H1 (cell line): ENCODE measurements around the gene ADAMTS3. TPM values are rescaled to one million over a fixed set of nuclear protein-coding genes. Genes with fewer than 3 reads are reported as not detected.

Source experiments
- CTCF ChIA-PET: fragments of 300-600 bp; sonication (Branson Sonifier 250); formaldehyde crosslinking; loops from one replicate; lab custom pipeline; 2021; ENCODE audit not compliant: partially characterized antibody; lab: Charles Lee
- POLR2A ChIA-PET: fragments of 300-600 bp; sonication (Branson Sonifier 250); formaldehyde crosslinking; loops from one replicate; lab custom pipeline; 2021; ENCODE audit warnings: inconsistent platforms; ENCODE audit not compliant: partially characterized antibody; lab: Charles Lee
- DNase-seq, 2 experiments: peaks; one replicate each; pipeline versions ENCODE4 v3.0.0 to v3.0.0-alpha.2; 2010 to 2022; ENCODE audit warnings: low spot score in 2 of 2, low read depth in 1 of 2, mixed read lengths in 1 of 2
- FAIRE-seq: peaks from 2 replicates; lab custom pipeline; 2011; peaks lifted over from hg19 to GRCh38; lab: Jason Lieb, UNC
- H2AFZ ChIP-seq: 2 replicates; pipeline ENCODE4 v1.8.1; 2012; ENCODE audit warnings: low read length, inconsistent platforms
- H2AK5ac ChIP-seq: 2 replicates; pipeline ENCODE4 v1.6.1; 2013; ENCODE audit warnings: low read depth, low read length
- H2BK120ac ChIP-seq: replicated peaks from 2 replicates; pipeline ENCODE3; 2013; ENCODE audit warnings: low read depth, low read length, inconsistent platforms
- H2BK12ac ChIP-seq: 2 replicates; pipeline ENCODE4 v1.6.1; 2013; ENCODE audit warnings: low read depth, low read length
- H2BK15ac ChIP-seq: 2 replicates; pipeline ENCODE4 v1.6.1; 2013; ENCODE audit warnings: low read length
- H2BK20ac ChIP-seq: 2 replicates; pipeline ENCODE4 v1.6.1; 2013; ENCODE audit warnings: low read length
- H2BK5ac ChIP-seq: 2 replicates; pipeline ENCODE4 v1.6.1; 2013; ENCODE audit warnings: low read depth, low read length
- H3K14ac ChIP-seq: 2 replicates; pipeline ENCODE4 v1.6.1; 2013; ENCODE audit warnings: inconsistent platforms; ENCODE audit not compliant: insufficient read length
- H3K18ac ChIP-seq: 2 replicates; pipeline ENCODE4 v1.6.1; 2013; ENCODE audit warnings: low read length; ENCODE audit errors: extremely low read depth
- H3K23ac ChIP-seq: 2 replicates; pipeline ENCODE4 v1.6.1; 2013; ENCODE audit warnings: inconsistent platforms; ENCODE audit not compliant: insufficient read length
- H3K23me2 ChIP-seq: 2 replicates; pipeline ENCODE4 v1.6.1; 2013; ENCODE audit warnings: low read depth, low read length
- H3K27ac ChIP-seq: 2 replicates; pipeline ENCODE4 v1.6.1; 2011; ENCODE audit warnings: low read depth, low read length, inconsistent platforms
- H3K27me3 ChIP-seq, 4 experiments: replicated peaks in 1 of 4; 1 replicate in 1 of 4; 2 replicates in 3 of 4; pipeline versions ENCODE4 v1.6.1 to v1.8.1; 2011 to 2013; ENCODE audit warnings: low read length in 3 of 4, mild to moderate bottlenecking in 3 of 4, inconsistent platforms in 2 of 4, mixed read lengths in 2 of 4, moderate library complexity in 1 of 4; ENCODE audit not compliant: control insufficient read depth in 3 of 4, insufficient read depth in 3 of 4; ENCODE audit errors: extremely low read depth in 1 of 4
- H3K36me3 ChIP-seq, 4 experiments: 2 replicates each; pipeline versions ENCODE4 v1.6.1 to v1.8.1; 2011 to 2013; ENCODE audit warnings: mild to moderate bottlenecking in 4 of 4, low read length in 3 of 4, moderate library complexity in 2 of 4, control low read depth in 1 of 4, inconsistent platforms in 1 of 4; ENCODE audit not compliant: insufficient read depth in 4 of 4, control insufficient read depth in 2 of 4
- H3K4ac ChIP-seq: replicated peaks from 2 replicates; pipeline ENCODE3; 2013; ENCODE audit warnings: low read length, low read depth, mixed read lengths, inconsistent platforms; ENCODE audit not compliant: insufficient read length
- H3K4me1 ChIP-seq, 4 experiments: replicated peaks in 1 of 4; 1 replicate in 1 of 4; 2 replicates in 3 of 4; pipeline versions ENCODE4 v1.6.1 to v1.8.1; 2011 to 2013; ENCODE audit warnings: low read length in 3 of 4, inconsistent platforms in 2 of 4, mixed read lengths in 1 of 4; ENCODE audit not compliant: insufficient read depth in 4 of 4, control insufficient read depth in 3 of 4
- H3K4me2 ChIP-seq, 2 experiments: 2 replicates each; pipeline versions ENCODE4 v1.6.1 to v1.8.1; 2011 to 2013; ENCODE audit warnings: low read depth in 2 of 2, low read length in 2 of 2, control low read depth in 1 of 2, inconsistent platforms in 1 of 2, mild to moderate bottlenecking in 1 of 2; ENCODE audit not compliant: insufficient read depth in 1 of 2
- H3K4me3 ChIP-seq, 4 experiments: fragments of 200-600, 300-600 bp in 1 of 4; sonication (generic), shearing (Covaris generic), sonication (Bioruptor Twin) in 1 of 4; 2 replicates each; pipeline versions ENCODE4 v1.5.1 to v1.8.1; 2011 to 2016; ENCODE audit warnings: low read length in 4 of 4, low read depth in 3 of 4, control low read depth in 2 of 4, inconsistent platforms in 2 of 4, mild to moderate bottlenecking in 2 of 4, mixed read lengths in 1 of 4, moderate library complexity in 1 of 4; ENCODE audit not compliant: insufficient read depth in 2 of 4; ENCODE audit errors: extremely low read depth in 1 of 4
- H3K56ac ChIP-seq: replicated peaks from 2 replicates; pipeline ENCODE3; 2013; ENCODE audit warnings: low read depth, mild to moderate bottlenecking, mixed read lengths, low read length, inconsistent platforms; ENCODE audit not compliant: insufficient read length
- H3K79me1 ChIP-seq: 2 replicates; pipeline ENCODE4 v1.6.1; 2013; ENCODE audit warnings: low read depth, low read length, control low read depth
- H3K79me2 ChIP-seq, 2 experiments: 2 replicates each; pipeline versions ENCODE4 v1.6.1 to v1.8.1; 2012 to 2013; ENCODE audit warnings: low read length in 2 of 2, mild to moderate bottlenecking in 2 of 2, inconsistent platforms in 1 of 2; ENCODE audit not compliant: insufficient read depth in 2 of 2, control insufficient read depth in 1 of 2
- H3K9ac ChIP-seq, 4 experiments: replicated peaks in 1 of 4; 1 replicate in 1 of 4; 2 replicates in 3 of 4; pipeline versions ENCODE4 v1.6.1 to v1.8.1; 2011 to 2013; ENCODE audit warnings: low read depth in 3 of 4, low read length in 3 of 4, control low read depth in 2 of 4, mild to moderate bottlenecking in 2 of 4, moderate library complexity in 2 of 4, inconsistent platforms in 1 of 4; ENCODE audit errors: extremely low read depth in 1 of 4
- H3K9me3 ChIP-seq, 2 experiments: 2 replicates each; pipeline versions ENCODE4 v1.6.1 to v1.8.1; 2012 to 2013; ENCODE audit warnings: mild to moderate bottlenecking in 2 of 2, moderate library complexity in 2 of 2, control low read depth in 1 of 2, inconsistent platforms in 1 of 2, low read depth in 1 of 2, low read length in 1 of 2, mixed read lengths in 1 of 2; ENCODE audit not compliant: insufficient read depth in 2 of 2
- H4K20me1 ChIP-seq, 2 experiments: replicated peaks in 1 of 2; 2 replicates each; pipeline versions ENCODE3 to v1.8.1; 2011 to 2013; ENCODE audit warnings: inconsistent platforms in 2 of 2, low read length in 2 of 2, mild to moderate bottlenecking in 1 of 2; ENCODE audit not compliant: insufficient read depth in 2 of 2, control insufficient read depth in 1 of 2
- H4K5ac ChIP-seq: 2 replicates; pipeline ENCODE4 v1.6.1; 2013; ENCODE audit warnings: low read length, low read depth, mixed read lengths, inconsistent platforms; ENCODE audit not compliant: insufficient read length
- H4K8ac ChIP-seq: 2 replicates; pipeline ENCODE4 v1.8.0; 2013; ENCODE audit warnings: mild to moderate bottlenecking, moderate library complexity, low read length, inconsistent platforms; ENCODE audit not compliant: insufficient read depth; ENCODE audit errors: extremely low read depth
- H4K91ac ChIP-seq: replicated peaks from 2 replicates; pipeline ENCODE3; 2013; ENCODE audit warnings: low read length, mixed read lengths, inconsistent platforms; ENCODE audit not compliant: insufficient read length
- CHD1 ChIP-seq: IDR thresholded peaks from 2 replicates; pipeline ENCODE4 v1.6.1; 2012; ENCODE audit warnings: low read depth, low read length, improper control_type of control experiment
- CREB1 ChIP-seq: IDR thresholded peaks from 2 replicates; pipeline ENCODE4 v1.6.1; 2012; ENCODE audit warnings: inconsistent platforms
- GABPA ChIP-seq: IDR thresholded peaks from 2 replicates; pipeline ENCODE4 v1.6.1; 2011; ENCODE audit warnings: mild to moderate bottlenecking, low read length, moderate library complexity, borderline replicate concordance; ENCODE audit not compliant: insufficient read depth
- JUN ChIP-seq: IDR thresholded peaks from 2 replicates; pipeline ENCODE4 v1.6.1; 2011; ENCODE audit warnings: low read depth, mild to moderate bottlenecking, improper control_type of control experiment, low read length
- KDM5A ChIP-seq: fragments of 200-600 bp; IDR thresholded peaks from 2 replicates; pipeline ENCODE4 v1.7.1; 2012; ENCODE audit warnings: mild to moderate bottlenecking, low read length, inconsistent platforms, mixed read lengths
- MAFK ChIP-seq: IDR thresholded peaks from 2 replicates; pipeline ENCODE4 v1.6.1; 2012; ENCODE audit warnings: low read depth, mild to moderate bottlenecking, improper control_type of control experiment, low read length
- POLR2A ChIP-seq, 2 experiments: IDR thresholded peaks; 1 replicate in 1 of 2; 2 replicates in 1 of 2; pipeline ENCODE4 v1.6.1; 2011; ENCODE audit warnings: low read depth in 2 of 2, low read length in 2 of 2, mild to moderate bottlenecking in 2 of 2; ENCODE audit errors: control extremely low read depth in 1 of 2
- POLR2AphosphoS5 ChIP-seq: IDR thresholded peaks from 2 replicates; pipeline ENCODE4 v1.6.1; 2011; ENCODE audit warnings: low read depth, low read length
- RBBP5 ChIP-seq: IDR thresholded peaks from 2 replicates; pipeline ENCODE4 v1.7.1; 2012; ENCODE audit warnings: low read depth, mild to moderate bottlenecking, inconsistent platforms, low read length, moderate library complexity, borderline replicate concordance
- SP4 ChIP-seq: IDR thresholded peaks from 2 replicates; pipeline ENCODE4 v1.6.1; 2012; ENCODE audit warnings: low read length, inconsistent platforms
- TAF1 ChIP-seq: IDR thresholded peaks from 2 replicates; pipeline ENCODE4 v1.6.1; 2011; ENCODE audit warnings: mild to moderate bottlenecking, low read depth, low read length
- TAF7 ChIP-seq: optimal IDR thresholded peaks from 2 replicates; pipeline ENCODE3; 2011; ENCODE audit warnings: low read depth, mild to moderate bottlenecking, inconsistent platforms, low read length, moderate library complexity, borderline replicate concordance
- TEAD4 ChIP-seq: IDR thresholded peaks from 2 replicates; pipeline ENCODE4 v1.6.1; 2012; ENCODE audit warnings: low read depth, low read length, inconsistent platforms, mixed read lengths
- WGBS, 2 experiments: shearing (Covaris generic) in 1 of 2; methylation state at CpG; one replicate each; pipeline versions ENCODE4 v1.1.6 to v1.1.7; 2013 to 2015; ENCODE audit warnings: low lambda C conversion rate in 2 of 2, mixed read lengths in 2 of 2, inconsistent platforms in 1 of 2, low coverage in 1 of 2, missing lambda C conversion rate in 1 of 2; ENCODE audit not compliant: insufficient replicate concordance in 2 of 2, insufficient coverage in 1 of 2, insufficient read length in 1 of 2; ENCODE audit errors: extremely low coverage in 1 of 2, missing lambda C conversion rate in 1 of 2; 5-methylcytosine and 5-hydroxymethylcytosine counted together
- polyA plus RNA-seq, 7 experiments: library from polyadenylated mRNA; depleted of rRNA in 3 of 7; stranded (reverse) in 5 of 7; unstranded in 2 of 7; fragments of >200 nt in 5 of 7; fragments of 200-250 nt in 2 of 7; gene quantifications; 1 replicate in 5 of 7; 2 replicates in 1 of 7; 4 replicates in 1 of 7; pipeline versions ENCODE4 v1.2.1 to v1.2.3, GENCODE V29; 2011 to 2013; ENCODE audit warnings: missing spikeins in 2 of 7, mixed read lengths in 2 of 7
- total RNA-seq: library from RNA; stranded (reverse); fragmentation: NEBNext Ultra II Directional; extraction: Animal tissue kit (Norgen Biotek cat#: 25700); gene quantifications from 2 replicates; pipeline ENCODE4 v1.2.1, GENCODE V29; 2021
- TF ChIP-seq, protein P1 (sequence below): IDR thresholded peaks from 2 replicates; pipeline ENCODE4 v1.6.1; 2012; ENCODE audit warnings: low read length, inconsistent platforms

The ADAMTS3 gene
- total and polyA plus RNA-seq, 2 of the 8 experiments (the other 6 are each of a cell fraction or from before 2014, with no cell fraction given): 1.3 to 3.4 TPM

- Histone ChIP-seq H4K91ac (no peak overlapping the region), H2BK5ac (no peak overlapping the region), H3K23me2 (no peaks in the 10 kb centered on the region), H4K5ac (no peak overlapping the region), H2AFZ (no peak overlapping the region), H3K79me2 (no peaks in the 10 kb centered on the region), H3K36me3 (no peaks in the 10 kb centered on the region), H3K79me1 (no peaks in the 10 kb centered on the region), H4K8ac (no peak overlapping the region), H3K56ac (no peak overlapping the region), H3K27me3 (peaks cover 0 to 1% (median 0%) of the 10 kb centered on the region in 4 experiments; a peak in 1 of 7 replicates), H3K14ac (no peak overlapping the region), H3K4me3 (no peak overlapping the region), H3K23ac (no peak overlapping the region), H2BK20ac (no peak overlapping the region), H2AK5ac (no peak overlapping the region), H3K9ac (no peak overlapping the region), H2BK12ac (no peak overlapping the region), H3K18ac (no peak overlapping the region), H3K4ac (no peak overlapping the region), H2BK120ac (no peak overlapping the region), H3K4me2 (no peak overlapping the region), H4K20me1 (no peaks in the 10 kb centered on the region), H3K9me3 (no peaks in the 10 kb centered on the region), H3K27ac (no peak overlapping the region), H2BK15ac (no peak overlapping the region), H3K4me1 (no peaks in the 10 kb centered on the region)
- CTCF ChIA-PET: interaction anchor here (0.6 to 1.6 kb wide), 2 partner anchors 9 to 11 kb away, joined by 3 to 4 read pairs; no protein-coding TSS in a partner anchor
- DNase-seq (no peak), FAIRE-seq (no peak)
- POLR2A ChIA-PET: no interaction called here
- WGBS, 2 experiments: 61% methylated on average over 3 of the region's 3 CpGs; no CpG with 5 or more reads in 1 of the 2 experiments
- TF ChIP-seq TAF1 (no peak), SP4 (no peak), JUN (no peak), POLR2AphosphoS5 (no peak), TEAD4 (no peak), TAF7 (no peak), CHD1 (no peak), GABPA (no peak), CREB1 (no peak), MAFK (no peak), RBBP5 (no peak), POLR2A (IDR thresholded peaks at IDR 0.05; ENCODE audit: control extremely low read depth in 1 of 2, low read depth in 2 of 2, low read length in 2 of 2) (no peak), KDM5A (no peak)
- TF ChIP-seq, protein P1, sequence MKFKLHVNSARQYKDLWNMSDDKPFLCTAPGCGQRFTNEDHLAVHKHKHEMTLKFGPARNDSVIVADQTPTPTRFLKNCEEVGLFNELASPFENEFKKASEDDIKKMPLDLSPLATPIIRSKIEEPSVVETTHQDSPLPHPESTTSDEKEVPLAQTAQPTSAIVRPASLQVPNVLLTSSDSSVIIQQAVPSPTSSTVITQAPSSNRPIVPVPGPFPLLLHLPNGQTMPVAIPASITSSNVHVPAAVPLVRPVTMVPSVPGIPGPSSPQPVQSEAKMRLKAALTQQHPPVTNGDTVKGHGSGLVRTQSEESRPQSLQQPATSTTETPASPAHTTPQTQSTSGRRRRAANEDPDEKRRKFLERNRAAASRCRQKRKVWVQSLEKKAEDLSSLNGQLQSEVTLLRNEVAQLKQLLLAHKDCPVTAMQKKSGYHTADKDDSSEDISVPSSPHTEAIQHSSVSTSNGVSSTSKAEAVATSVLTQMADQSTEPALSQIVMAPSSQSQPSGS: no peak
These were observed 13.6 kb downstream of the ADAMTS3 start for GRCh38 chr4:72555377-72555831.
